Stimulated activated CD8-positive, alpha-beta memory T cell treated with anti-CD3 and anti-CD28 coated beads, Interleukin-7, amount 100 ng/mL, for 4 hours (primary cell): ENCODE data around the gene GRID1.

Source experiments
- DNase-seq, 2 donors: peaks; one replicate each; pipeline ENCODE4 v3.0.0-alpha.2; 2020; ENCODE audit warnings: low read depth in 2 of 2

GRID1 gene

GRCh38 chr10:86063341-86063740 lies 303.3 kb downstream of the GRID1 start:
- no peak for DNase-seq

GRCh38 chr10:86062647-86063145 lies 303.9 kb downstream of the GRID1 start:
- no peak for DNase-seq

- no peak for DNase-seq
These were observed 304.4 kb downstream of the GRID1 start for GRCh38 chr10:86062198-86062550.

GRCh38 chr10:86061278-86062197 lies 305.1 kb downstream of the GRID1 start:
- no peak for DNase-seq

GRCh38 chr10:86060386-86061277 lies 306.0 kb downstream of the GRID1 start:
- no peak for DNase-seq

GRCh38 chr10:86059892-86060291 lies 306.7 kb downstream of the GRID1 start:
- DNase-seq = no peak

GRCh38 chr10:86058964-86059363 lies 307.6 kb downstream of the GRID1 start:
- DNase-seq = no peak

GRCh38 chr10:86057708-86058107 lies 308.9 kb downstream of the GRID1 start:
- DNase-seq = no peak

GRCh38 chr10:86056672-86057071 lies 309.9 kb downstream of the GRID1 start:
- no peak for DNase-seq

GRCh38 chr10:86055928-86056327 lies 310.7 kb downstream of the GRID1 start:
- no peak for DNase-seq

GRCh38 chr10:86053675-86054074 lies 312.9 kb downstream of the GRID1 start:
- DNase-seq = no peak

GRCh38 chr10:86051586-86051985 lies 315.0 kb downstream of the GRID1 start:
- DNase-seq = no peak

- no peak for DNase-seq
These were observed 317.2 kb downstream of the GRID1 start for GRCh38 chr10:86049442-86049841.

GRCh38 chr10:86048973-86049372 lies 317.6 kb downstream of the GRID1 start:
- no peak for DNase-seq

- no peak for DNase-seq
These were observed 318.0 kb downstream of the GRID1 start for GRCh38 chr10:86048571-86048970.

- DNase-seq = no peak
These were observed 319.0 kb downstream of the GRID1 start for GRCh38 chr10:86047588-86047987.

GRCh38 chr10:86046845-86047460 lies 319.6 kb downstream of the GRID1 start:
- DNase-seq = no peak

- no peak for DNase-seq
These were observed 320.7 kb downstream of the GRID1 start for GRCh38 chr10:86045896-86046295.

GRCh38 chr10:86044029-86044428 lies 322.6 kb downstream of the GRID1 start:
- DNase-seq = no peak

- no peak for DNase-seq
These were observed 323.4 kb downstream of the GRID1 start for GRCh38 chr10:86043236-86043635.

GRCh38 chr10:86042161-86042560 lies 324.4 kb downstream of the GRID1 start:
- no peak for DNase-seq

GRCh38 chr10:86041116-86041515 lies 325.5 kb downstream of the GRID1 start:
- DNase-seq = no peak
